Prostate gland (tissue), 2 donors: Measurements from ENCODE around the gene AIF1L. TPM values are rescaled to one million over a fixed set of nuclear protein-coding genes. Genes with fewer than 3 reads are reported as not detected.

ENCODE experiments used
- DNase-seq: peaks from one replicate; pipeline ENCODE4 v3.0.0-alpha.2; 2019; ENCODE audit warnings: low spot score
- H3K27ac ChIP-seq, 2 donors: fragments of 200-600 bp; sonication (generic); 2 replicates each; pipeline ENCODE4 v1.5.1; 2017 to 2019
- H3K27me3 ChIP-seq: fragments of 200-600 bp; sonication (generic); replicated peaks from 2 replicates; pipeline ENCODE4 v1.5.1; 2019; ENCODE audit not compliant: insufficient read depth
- H3K36me3 ChIP-seq, 2 donors: fragments of 200-600 bp; sonication (generic); 1 replicate in 1 of 2; 2 replicates in 1 of 2; pipeline versions ENCODE4 v1.5.1 to v1.8.1; 2017 to 2019
- H3K4me1 ChIP-seq: fragments of 200-600 bp; sonication (generic); replicated peaks from 2 replicates; pipeline ENCODE4 v1.5.1; 2019
- H3K4me3 ChIP-seq, 2 donors: fragments of 200-600 bp; sonication (generic); 2 replicates each; pipeline ENCODE4 v1.5.1; 2017 to 2019
- H3K9me3 ChIP-seq: fragments of 200-600 bp; sonication (generic); 2 replicates; pipeline ENCODE4 v1.5.1; 2017
- POLR2A ChIP-seq: fragments of 450-650 bp; IDR thresholded peaks from one replicate; pipeline ENCODE4 v1.6.1; 2016; ENCODE audit warnings: antibody characterized with exemption, mild to moderate bottlenecking
- POLR2AphosphoS5 ChIP-seq: sonication (generic); formaldehyde crosslinking; IDR thresholded peaks from one replicate; pipeline ENCODE4 v1.6.1; 2017; ENCODE audit warnings: antibody characterized with exemption
- WGBS: methylation state at CpG from one replicate; pipeline ENCODE4 v1.1.5; 2018; 5-methylcytosine and 5-hydroxymethylcytosine counted together
- intact Hi-C: fragments of 100-400 bp; cut with DNase I; formaldehyde crosslinking; loops from one replicate; pipeline ENCODE4 v1.14.2; 2022
- total RNA-seq, 2 donors: library from RNA; depleted of rRNA; stranded (reverse); fragments of >200 nt; gene quantifications; one replicate each; pipeline ENCODE4 v1.1.0, GENCODE V29; 2016
- TF ChIP-seq, protein P1 (sequence below), 4 experiments: fragments of 200-600 bp in 2 of 4; fragments of 450-650 bp in 2 of 4; sonication (generic) in 2 of 4; IDR thresholded peaks; 1 replicate in 3 of 4; 2 replicates in 1 of 4; pipeline ENCODE4 v1.5.1; 2016 to 2019; ENCODE audit warnings: antibody characterized with exemption in 4 of 4, mild to moderate bottlenecking in 2 of 4, moderate library complexity in 2 of 4

Gene AIF1L
- total RNA-seq, 2 donors from 2014 or later = 3.6 to 18.4 TPM

DNA sequence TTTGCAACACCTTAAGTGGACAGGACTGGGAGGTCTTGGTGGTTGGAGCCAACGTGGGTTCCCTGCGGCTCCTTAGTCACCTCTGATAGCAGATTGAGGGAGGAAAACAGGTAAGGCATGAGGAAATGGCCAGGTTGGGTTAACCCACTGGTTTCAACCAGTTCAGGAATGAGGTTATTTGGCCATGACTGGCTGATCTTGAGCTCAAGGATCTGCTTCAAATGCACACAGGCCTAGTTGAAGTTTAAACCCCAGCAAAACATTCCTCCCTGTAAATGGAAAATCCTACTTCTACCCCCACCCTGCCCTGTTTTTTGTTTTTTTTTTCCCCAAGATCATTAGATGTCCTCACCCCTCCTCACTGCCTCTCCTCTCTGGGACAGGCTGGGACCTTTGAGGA is 25.8 kb downstream of the AIF1L start:
- Histone ChIP-seq H3K9me3 (no peaks in the 10 kb centered on the region), H3K27me3 (no peaks in the 10 kb centered on the region), H3K4me1 (peaks cover 5% of the 10 kb centered on the region), H3K27ac (no peak overlapping the region), H3K4me3 (no peak overlapping the region), H3K36me3 (no peaks in the 10 kb centered on the region)
- DNase-seq = no peak
- intact Hi-C loops = no loop called here
- WGBS = 87% methylated on average over 2 of the region's 2 CpGs
- TF ChIP-seq, protein P1, sequence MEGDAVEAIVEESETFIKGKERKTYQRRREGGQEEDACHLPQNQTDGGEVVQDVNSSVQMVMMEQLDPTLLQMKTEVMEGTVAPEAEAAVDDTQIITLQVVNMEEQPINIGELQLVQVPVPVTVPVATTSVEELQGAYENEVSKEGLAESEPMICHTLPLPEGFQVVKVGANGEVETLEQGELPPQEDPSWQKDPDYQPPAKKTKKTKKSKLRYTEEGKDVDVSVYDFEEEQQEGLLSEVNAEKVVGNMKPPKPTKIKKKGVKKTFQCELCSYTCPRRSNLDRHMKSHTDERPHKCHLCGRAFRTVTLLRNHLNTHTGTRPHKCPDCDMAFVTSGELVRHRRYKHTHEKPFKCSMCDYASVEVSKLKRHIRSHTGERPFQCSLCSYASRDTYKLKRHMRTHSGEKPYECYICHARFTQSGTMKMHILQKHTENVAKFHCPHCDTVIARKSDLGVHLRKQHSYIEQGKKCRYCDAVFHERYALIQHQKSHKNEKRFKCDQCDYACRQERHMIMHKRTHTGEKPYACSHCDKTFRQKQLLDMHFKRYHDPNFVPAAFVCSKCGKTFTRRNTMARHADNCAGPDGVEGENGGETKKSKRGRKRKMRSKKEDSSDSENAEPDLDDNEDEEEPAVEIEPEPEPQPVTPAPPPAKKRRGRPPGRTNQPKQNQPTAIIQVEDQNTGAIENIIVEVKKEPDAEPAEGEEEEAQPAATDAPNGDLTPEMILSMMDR (IDR thresholded peaks at IDR 0.05) = no peak
- TF ChIP-seq POLR2AphosphoS5 = no peak
- TF ChIP-seq POLR2A = no peak

DNA sequence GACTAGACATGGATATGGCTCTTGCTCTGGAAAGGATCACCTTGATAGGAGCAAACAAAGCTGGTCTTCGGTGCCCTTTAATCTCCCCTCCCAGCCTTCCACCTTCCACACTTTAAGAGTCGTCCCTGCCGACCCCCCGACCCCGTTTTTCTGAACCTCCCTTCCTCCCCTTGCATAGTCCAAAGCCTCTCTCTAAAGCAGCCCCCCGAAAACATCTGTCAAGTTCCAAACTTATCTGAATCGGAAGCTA is 28.6 kb downstream of the AIF1L start:
- H3K27ac ChIP-seq = peak overlapping the region; percentile 70 to 74
- peaks cover 5% of the 10 kb centered on the region for H3K4me1 ChIP-seq
- TF ChIP-seq, protein P1 (IDR thresholded peaks at IDR 0.05) = no peak
- no peak for TF ChIP-seq POLR2AphosphoS5
- no peak for TF ChIP-seq POLR2A
- H3K36me3 ChIP-seq = no peaks in the 10 kb centered on the region
- peak overlapping the region; percentile 62 to 84 for H3K4me3 ChIP-seq
- H3K27me3 ChIP-seq = no peaks in the 10 kb centered on the region
- DNase-seq = no peak
- intact Hi-C loops = no loop called here
- WGBS = 2% methylated on average over 7 of the region's 7 CpGs
- H3K9me3 ChIP-seq = no peaks in the 10 kb centered on the region

DNA sequence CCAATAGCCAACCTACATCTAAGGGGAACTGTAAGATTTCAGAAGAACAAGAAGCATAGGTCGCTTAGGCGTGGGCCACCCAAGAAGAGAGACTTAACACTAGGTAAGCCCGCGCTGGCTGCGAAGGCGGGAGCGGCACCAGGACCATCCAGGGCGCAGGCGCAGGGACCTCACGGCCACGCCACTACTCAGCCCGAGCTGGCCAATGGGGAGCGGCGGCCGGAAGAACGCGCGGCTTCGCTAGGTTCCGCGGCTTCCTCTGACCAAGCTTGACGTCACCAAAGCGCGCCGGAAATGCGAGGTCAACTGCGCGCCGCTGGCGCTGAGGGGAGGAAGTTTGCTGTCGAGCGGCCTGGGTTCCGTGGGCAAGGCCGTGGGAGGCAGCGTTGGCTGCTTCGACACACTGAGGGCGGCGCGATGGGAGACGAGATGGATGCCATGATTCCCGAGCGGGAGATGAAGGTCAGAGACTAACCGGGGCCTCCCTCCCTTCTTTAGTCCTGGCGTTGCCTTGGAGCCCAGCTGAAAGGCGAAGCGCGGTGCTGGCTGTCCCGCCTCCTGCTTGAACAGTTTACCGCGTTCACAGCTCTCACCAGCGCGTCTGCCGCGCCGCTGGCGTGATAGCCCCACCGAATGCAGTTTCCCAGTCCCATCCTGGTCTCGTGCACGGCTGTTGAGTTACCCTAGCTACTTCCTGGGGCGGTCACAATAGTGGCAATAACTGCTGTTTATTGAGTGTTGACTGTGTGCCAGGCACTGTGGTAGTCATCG is 29.1 kb downstream of the AIF1L start, which contains the start of gene NUP214:
Gene NUP214 (plus strand): TSS at position 299 of the 771 bp plus-strand sequence. CDS start 119 bp downstream, at position 418.
- intact Hi-C loops = no loop called here
- peak; percentile 100 for TF ChIP-seq POLR2AphosphoS5
- TF ChIP-seq, protein P1 (IDR thresholded peaks at IDR 0.05) = peak in 2 of 4 experiments; percentile 35 to 37
- TF ChIP-seq POLR2A = peak; percentile 75
- Histone ChIP-seq H3K36me3 (no peaks in the 10 kb centered on the region), H3K9me3 (no peaks in the 10 kb centered on the region), H3K27ac (peak within 1 kb of the TSS; percentile 70 to 74), H3K4me3 (peak within 1 kb of the TSS; percentile 62 to 84), H3K4me1 (peaks cover 5% of the 10 kb centered on the region), H3K27me3 (no peaks in the 10 kb centered on the region)
- peak; percentile 98 for DNase-seq
- under 1% methylated on average over 60 of the region's 61 CpGs for WGBS

DNA sequence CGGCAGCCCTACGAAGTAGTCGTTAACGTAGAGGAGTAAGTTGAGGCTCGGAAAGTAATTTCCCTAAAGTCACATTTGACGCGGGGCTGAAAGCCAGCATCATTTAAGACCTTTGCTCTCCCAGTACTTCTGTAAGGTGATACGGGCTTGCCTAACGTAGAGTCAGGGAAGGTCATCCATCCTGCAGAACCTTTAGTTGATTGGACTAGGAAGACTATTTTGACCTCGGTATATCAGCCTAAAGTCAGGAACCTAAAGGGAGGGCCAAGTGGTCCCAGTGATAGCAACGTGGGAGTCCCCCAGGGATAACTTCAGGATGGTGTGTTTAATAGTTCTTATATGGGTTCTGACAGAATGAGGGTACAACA is 29.7 kb downstream of the AIF1L start:
- no peaks in the 10 kb centered on the region for H3K27me3 ChIP-seq
- WGBS = under 1% methylated on average over 11 of the region's 11 CpGs

More for the DNA sequence above, 29.7 kb downstream of the AIF1L start:
- Histone ChIP-seq H3K4me1 (peaks cover 5% of the 10 kb centered on the region), H3K36me3 (no peaks in the 10 kb centered on the region), H3K4me3 (peak overlapping the region; percentile 62 to 84), H3K9me3 (no peaks in the 10 kb centered on the region), H3K27ac (peak overlapping the region; percentile 70 to 74)
- intact Hi-C loops = no loop called here
- no peak for DNase-seq
- TF ChIP-seq POLR2AphosphoS5 = no peak
- TF ChIP-seq, protein P1 (IDR thresholded peaks at IDR 0.05) = no peak
- no peak for TF ChIP-seq POLR2A
